Measurements from ENCODE around the gene FLNB. TPM values are rescaled to one million over a fixed set of nuclear protein-coding genes. Genes with fewer than 3 reads are reported as not detected.

Gene FLNB
- total RNA-seq, 2 donors from 2014 or later = 331 to 408 TPM

DNA sequence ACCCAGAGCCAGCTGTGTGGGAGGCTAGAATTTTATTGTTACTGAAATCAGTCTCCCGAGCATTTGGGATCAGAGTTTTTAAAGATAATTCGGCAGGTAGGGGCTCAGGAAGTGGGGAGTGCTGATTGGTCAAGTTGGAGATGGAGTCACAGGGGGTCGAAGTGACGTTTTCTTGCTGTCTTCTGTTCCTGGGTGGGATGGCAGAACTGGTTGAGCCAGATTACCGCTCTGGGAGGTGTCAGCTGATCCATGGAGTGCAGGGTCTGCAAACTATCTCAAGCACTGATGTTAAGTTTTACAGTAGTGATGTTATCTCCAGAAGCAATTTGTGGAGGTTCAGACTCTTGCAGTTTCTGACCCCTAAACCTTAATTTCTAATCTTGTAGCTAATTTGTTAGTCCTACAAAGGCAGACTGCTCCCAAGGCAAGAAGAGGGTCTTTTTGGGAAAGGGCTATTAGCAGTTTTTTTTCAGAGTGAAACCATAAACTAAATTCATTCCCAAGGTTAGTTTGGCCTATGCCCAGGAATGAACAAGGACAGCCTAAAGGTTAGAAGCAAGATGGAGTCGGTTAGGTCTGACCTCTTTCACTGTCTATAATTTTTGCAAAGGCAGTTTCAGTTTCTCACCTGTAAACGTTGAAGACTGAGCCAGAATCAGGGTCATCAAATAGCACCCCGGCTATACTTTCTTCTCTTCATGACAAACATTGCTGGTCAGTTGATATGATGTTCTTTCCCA is 28.2 kb downstream of the FLNB start:
- no peaks in the 10 kb centered on the region for H3K27me3 ChIP-seq (replicated peaks; ENCODE audit: insufficient read depth)
- WGBS = 29% methylated on average over 8 of the region's 8 CpGs
- intact Hi-C loops (cut with DNase I) = no loop called here
- TF ChIP-seq, protein P1, sequence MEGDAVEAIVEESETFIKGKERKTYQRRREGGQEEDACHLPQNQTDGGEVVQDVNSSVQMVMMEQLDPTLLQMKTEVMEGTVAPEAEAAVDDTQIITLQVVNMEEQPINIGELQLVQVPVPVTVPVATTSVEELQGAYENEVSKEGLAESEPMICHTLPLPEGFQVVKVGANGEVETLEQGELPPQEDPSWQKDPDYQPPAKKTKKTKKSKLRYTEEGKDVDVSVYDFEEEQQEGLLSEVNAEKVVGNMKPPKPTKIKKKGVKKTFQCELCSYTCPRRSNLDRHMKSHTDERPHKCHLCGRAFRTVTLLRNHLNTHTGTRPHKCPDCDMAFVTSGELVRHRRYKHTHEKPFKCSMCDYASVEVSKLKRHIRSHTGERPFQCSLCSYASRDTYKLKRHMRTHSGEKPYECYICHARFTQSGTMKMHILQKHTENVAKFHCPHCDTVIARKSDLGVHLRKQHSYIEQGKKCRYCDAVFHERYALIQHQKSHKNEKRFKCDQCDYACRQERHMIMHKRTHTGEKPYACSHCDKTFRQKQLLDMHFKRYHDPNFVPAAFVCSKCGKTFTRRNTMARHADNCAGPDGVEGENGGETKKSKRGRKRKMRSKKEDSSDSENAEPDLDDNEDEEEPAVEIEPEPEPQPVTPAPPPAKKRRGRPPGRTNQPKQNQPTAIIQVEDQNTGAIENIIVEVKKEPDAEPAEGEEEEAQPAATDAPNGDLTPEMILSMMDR (IDR thresholded peaks at IDR 0.05) = no peak
- TF ChIP-seq POLR2A (IDR thresholded peaks at IDR 0.05) (no peak), POLR2AphosphoS5 (IDR thresholded peaks at IDR 0.05) (no peak)
- no peaks in the 10 kb centered on the region for H3K36me3 ChIP-seq
- DNase-seq (ENCODE audit: low spot score) = no peak
- no peaks in the 10 kb centered on the region for H3K9me3 ChIP-seq
- H3K4me3 ChIP-seq = peak overlapping the region in 1 of 2 donors; percentile 7
- H3K4me1 ChIP-seq (replicated peaks) = peaks cover 50% of the 10 kb centered on the region
- H3K27ac ChIP-seq = peak overlapping the region; percentile 67 to 70

DNA sequence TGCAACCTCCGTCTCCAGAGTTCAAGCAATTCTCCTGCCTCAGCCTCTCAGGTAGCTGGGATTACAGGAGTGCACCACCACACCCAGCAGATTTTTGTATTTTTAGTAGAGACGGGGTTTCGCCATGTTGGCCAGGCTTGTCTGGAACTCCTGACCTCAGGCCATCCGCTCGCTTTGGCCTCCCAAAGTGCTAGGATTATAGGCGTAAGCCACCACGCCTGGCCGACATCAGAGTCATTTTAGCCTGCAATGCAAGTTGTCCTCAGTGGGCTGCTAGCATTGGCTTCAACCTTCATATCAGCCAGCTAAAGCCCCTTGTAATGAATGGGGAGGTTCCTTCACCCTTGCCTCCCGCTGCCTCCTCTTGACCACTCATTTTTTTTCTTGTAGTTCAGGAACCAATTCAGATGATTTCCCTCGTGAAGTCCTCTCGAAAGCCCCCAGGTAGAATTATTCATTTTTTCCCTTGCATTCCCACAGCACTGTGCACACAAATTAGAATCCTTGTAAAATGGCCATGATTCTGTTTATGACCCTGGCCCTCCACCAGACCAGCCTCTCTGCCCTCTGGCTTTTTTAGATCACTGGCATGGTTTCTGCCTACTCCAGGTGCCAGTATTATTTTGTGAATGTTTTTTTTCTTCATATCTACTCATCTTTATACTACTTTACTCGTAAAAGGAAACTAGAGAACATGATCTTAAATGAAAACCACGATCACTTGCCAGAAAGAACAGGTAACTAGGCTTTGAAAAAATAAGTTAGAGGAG is 29.1 kb downstream of the FLNB start:
- intact Hi-C loops (cut with DNase I) = no loop called here
- H3K27ac ChIP-seq = peak overlapping the region; percentile 57 to 70
- H3K36me3 ChIP-seq = no peaks in the 10 kb centered on the region
- DNase-seq (ENCODE audit: low spot score) = no peak
- WGBS = 73% methylated on average over 13 of the region's 13 CpGs
- no peaks in the 10 kb centered on the region for H3K27me3 ChIP-seq (replicated peaks; ENCODE audit: insufficient read depth)
- peak; percentile 36 for TF ChIP-seq POLR2AphosphoS5 (IDR thresholded peaks at IDR 0.05)
- TF ChIP-seq, protein P1 (IDR thresholded peaks at IDR 0.05) = no peak
- no peak for TF ChIP-seq POLR2A (IDR thresholded peaks at IDR 0.05)
- no peaks in the 10 kb centered on the region for H3K9me3 ChIP-seq
- H3K4me3 ChIP-seq = no peak overlapping the region
- peaks cover 57% of the 10 kb centered on the region for H3K4me1 ChIP-seq (replicated peaks)

DNA sequence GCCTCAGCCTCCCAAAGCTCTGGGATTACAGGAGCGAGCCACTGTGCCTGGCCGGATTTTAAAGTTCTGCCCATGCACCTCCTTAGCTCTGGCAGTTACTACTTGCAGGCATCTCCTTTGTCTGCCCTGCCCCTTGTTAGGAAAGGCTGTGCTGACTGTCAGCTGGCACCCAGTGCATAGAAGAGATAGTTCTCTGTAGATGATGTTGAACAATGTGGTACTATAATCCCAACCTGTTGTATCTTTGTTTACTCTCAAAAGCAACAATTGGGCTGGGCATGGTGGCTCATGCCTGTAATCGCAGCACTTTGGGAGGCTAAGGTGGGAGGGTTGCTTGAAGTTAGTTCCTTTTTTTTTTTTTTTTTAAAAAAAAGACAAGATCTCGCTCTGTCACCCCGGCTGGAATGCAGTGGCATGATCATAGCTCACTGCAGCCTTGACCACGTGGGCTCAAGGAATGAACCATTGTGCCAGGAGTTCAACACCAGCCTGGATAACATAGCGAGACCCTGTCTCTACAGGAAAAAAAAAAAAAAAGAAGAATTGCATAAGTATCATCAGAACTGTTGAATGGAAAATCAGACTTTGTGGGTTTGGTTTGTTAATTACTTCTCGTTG is 30.6 kb downstream of the FLNB start:
- intact Hi-C loops (cut with DNase I) = no loop called here
- H3K27me3 ChIP-seq (replicated peaks; ENCODE audit: insufficient read depth) = no peaks in the 10 kb centered on the region
- peak overlapping the region; percentile 66 to 71 for H3K27ac ChIP-seq
- DNase-seq (ENCODE audit: low spot score) = no peak
- no peak overlapping the region for H3K4me3 ChIP-seq
- H3K9me3 ChIP-seq = no peaks in the 10 kb centered on the region
- TF ChIP-seq POLR2A (IDR thresholded peaks at IDR 0.05) (no peak), POLR2AphosphoS5 (IDR thresholded peaks at IDR 0.05) (peak; percentile 25)
- TF ChIP-seq, protein P1 (IDR thresholded peaks at IDR 0.05) = no peak
- peaks cover 60% of the 10 kb centered on the region for H3K4me1 ChIP-seq (replicated peaks)
- 57% methylated on average over 8 of the region's 8 CpGs for WGBS
- no peaks in the 10 kb centered on the region for H3K36me3 ChIP-seq

DNA sequence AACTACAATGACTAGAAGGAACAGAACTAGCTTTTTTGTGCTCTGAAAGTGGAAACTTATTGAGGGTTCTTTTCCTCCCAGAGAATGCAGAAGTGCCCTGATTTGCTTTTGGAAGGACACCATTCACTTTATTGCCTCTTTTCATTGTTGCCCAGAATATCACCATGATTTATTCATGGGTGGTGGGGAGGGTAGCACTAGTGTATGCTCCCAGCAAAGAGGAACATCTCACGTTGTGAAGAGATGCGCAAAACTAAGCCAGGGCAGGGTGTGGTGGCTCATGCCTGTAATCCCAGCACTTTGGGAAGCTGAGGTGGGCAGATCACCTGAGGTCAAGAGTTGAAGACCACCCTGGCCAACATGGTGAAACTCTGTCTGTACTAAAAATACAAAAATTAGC is 31.4 kb downstream of the FLNB start:
- DNase-seq (ENCODE audit: low spot score) = no peak
- no peaks in the 10 kb centered on the region for H3K36me3 ChIP-seq
- intact Hi-C loops (cut with DNase I) = no loop called here
- 57% methylated on average over 2 of the region's 2 CpGs for WGBS
- H3K27ac ChIP-seq = peak overlapping the region; percentile 66 to 71
- no peak overlapping the region for H3K4me3 ChIP-seq
- no peak for TF ChIP-seq POLR2AphosphoS5 (IDR thresholded peaks at IDR 0.05)
- TF ChIP-seq, protein P1 (IDR thresholded peaks at IDR 0.05) = no peak
- H3K27me3 ChIP-seq (replicated peaks; ENCODE audit: insufficient read depth) = no peaks in the 10 kb centered on the region
- H3K4me1 ChIP-seq (replicated peaks) = peaks cover 60% of the 10 kb centered on the region
- H3K9me3 ChIP-seq = no peaks in the 10 kb centered on the region

All from prostate gland (tissue), 2 donors.